Tibial artery (tissue), 4 donors: Measurements from ENCODE around the gene EIF4E1B.
A peak's percentile ranks its signal among the peaks of the same experiment; 100 is the strongest.

Source experiments
- DNase-seq, 2 donors: peaks; one replicate each; pipeline ENCODE4 v3.0.0-alpha.2; 2019
- H3K27ac ChIP-seq, 2 donors: fragments of 200-600 bp; sonication (generic) in 1 of 2; 1 replicate in 1 of 2; 2 replicates in 1 of 2; pipeline ENCODE4 v1.5.1; 2018 to 2019; ENCODE audit warnings: mild to moderate bottlenecking in 1 of 2
- H3K27me3 ChIP-seq, 2 donors: fragments of 200-600 bp; sonication (generic) in 1 of 2; one replicate each; pipeline versions ENCODE4 v1.5.1 to v1.6.0; 2016 to 2019
- H3K36me3 ChIP-seq, 3 donors: fragments of 200-600 bp; sonication (generic) in 2 of 3; one replicate each; pipeline ENCODE4 v1.5.1; 2016 to 2019; ENCODE audit warnings: mild to moderate bottlenecking in 2 of 3
- H3K4me1 ChIP-seq, 4 donors: fragments of 200-600 bp; sonication (generic) in 2 of 4; 1 replicate in 3 of 4; 2 replicates in 1 of 4; pipeline ENCODE4 v1.5.1; 2016 to 2019
- H3K4me3 ChIP-seq, 2 donors: fragments of 200-600 bp; sonication (generic) in 1 of 2; 1 replicate in 1 of 2; 2 replicates in 1 of 2; pipeline ENCODE4 v1.5.1; 2018 to 2019; ENCODE audit warnings: mild to moderate bottlenecking in 2 of 2
- H3K9me3 ChIP-seq, 3 donors: fragments of 200-600 bp; sonication (generic) in 1 of 3; one replicate each; pipeline ENCODE4 v1.5.1; 2016 to 2019
- intact Hi-C: fragments of 100-400 bp; cut with DNase I; formaldehyde crosslinking; loops from one replicate; pipeline ENCODE4 v1.15.0; 2023; ENCODE audit warnings: low total_unique reads
- TF ChIP-seq, protein P1 (sequence below), 2 experiments: fragments of 200-600 bp in 1 of 2; fragments of 450-650 bp in 1 of 2; IDR thresholded peaks; one replicate each; pipeline ENCODE4 v1.5.1; 2017 to 2019; ENCODE audit warnings: antibody characterized with exemption in 2 of 2, mild to moderate bottlenecking in 1 of 2, moderate library complexity in 1 of 2

EIF4E1B gene

DNA sequence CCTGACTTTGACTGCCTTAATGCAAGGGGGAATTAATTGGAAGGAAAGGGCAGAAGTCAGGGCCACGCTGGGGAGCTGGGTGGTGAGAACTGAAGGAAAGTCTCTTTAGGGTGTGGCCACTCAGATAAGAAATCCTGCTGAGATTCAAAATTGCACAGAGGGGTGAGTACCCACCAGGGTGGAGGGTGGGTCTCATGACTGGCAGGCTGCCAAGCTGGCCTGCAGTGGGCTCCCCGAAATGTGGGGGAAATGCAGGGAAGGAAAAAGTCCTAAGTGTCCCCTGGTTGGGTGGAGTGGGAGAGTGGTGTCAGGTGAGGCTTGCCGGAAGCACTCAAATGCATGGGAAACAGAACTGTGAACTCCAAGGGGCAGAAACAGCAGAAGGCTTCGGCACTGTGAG, 40.9 kb downstream of the EIF4E1B start:
- no peak for DNase-seq
- Histone ChIP-seq H3K4me1 (no peaks in the 10 kb centered on the region), H3K9me3 (no peaks in the 10 kb centered on the region), H3K4me3 (no peak overlapping the region), H3K27me3 (peaks cover 0 to 42% of the 10 kb centered on the region in 2 donors), H3K36me3 (no peaks in the 10 kb centered on the region), H3K27ac (no peak overlapping the region)
- intact Hi-C loops, result no loop called here
- TF ChIP-seq, protein P1, sequence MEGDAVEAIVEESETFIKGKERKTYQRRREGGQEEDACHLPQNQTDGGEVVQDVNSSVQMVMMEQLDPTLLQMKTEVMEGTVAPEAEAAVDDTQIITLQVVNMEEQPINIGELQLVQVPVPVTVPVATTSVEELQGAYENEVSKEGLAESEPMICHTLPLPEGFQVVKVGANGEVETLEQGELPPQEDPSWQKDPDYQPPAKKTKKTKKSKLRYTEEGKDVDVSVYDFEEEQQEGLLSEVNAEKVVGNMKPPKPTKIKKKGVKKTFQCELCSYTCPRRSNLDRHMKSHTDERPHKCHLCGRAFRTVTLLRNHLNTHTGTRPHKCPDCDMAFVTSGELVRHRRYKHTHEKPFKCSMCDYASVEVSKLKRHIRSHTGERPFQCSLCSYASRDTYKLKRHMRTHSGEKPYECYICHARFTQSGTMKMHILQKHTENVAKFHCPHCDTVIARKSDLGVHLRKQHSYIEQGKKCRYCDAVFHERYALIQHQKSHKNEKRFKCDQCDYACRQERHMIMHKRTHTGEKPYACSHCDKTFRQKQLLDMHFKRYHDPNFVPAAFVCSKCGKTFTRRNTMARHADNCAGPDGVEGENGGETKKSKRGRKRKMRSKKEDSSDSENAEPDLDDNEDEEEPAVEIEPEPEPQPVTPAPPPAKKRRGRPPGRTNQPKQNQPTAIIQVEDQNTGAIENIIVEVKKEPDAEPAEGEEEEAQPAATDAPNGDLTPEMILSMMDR (IDR thresholded peaks at IDR 0.05), result no peak

DNA sequence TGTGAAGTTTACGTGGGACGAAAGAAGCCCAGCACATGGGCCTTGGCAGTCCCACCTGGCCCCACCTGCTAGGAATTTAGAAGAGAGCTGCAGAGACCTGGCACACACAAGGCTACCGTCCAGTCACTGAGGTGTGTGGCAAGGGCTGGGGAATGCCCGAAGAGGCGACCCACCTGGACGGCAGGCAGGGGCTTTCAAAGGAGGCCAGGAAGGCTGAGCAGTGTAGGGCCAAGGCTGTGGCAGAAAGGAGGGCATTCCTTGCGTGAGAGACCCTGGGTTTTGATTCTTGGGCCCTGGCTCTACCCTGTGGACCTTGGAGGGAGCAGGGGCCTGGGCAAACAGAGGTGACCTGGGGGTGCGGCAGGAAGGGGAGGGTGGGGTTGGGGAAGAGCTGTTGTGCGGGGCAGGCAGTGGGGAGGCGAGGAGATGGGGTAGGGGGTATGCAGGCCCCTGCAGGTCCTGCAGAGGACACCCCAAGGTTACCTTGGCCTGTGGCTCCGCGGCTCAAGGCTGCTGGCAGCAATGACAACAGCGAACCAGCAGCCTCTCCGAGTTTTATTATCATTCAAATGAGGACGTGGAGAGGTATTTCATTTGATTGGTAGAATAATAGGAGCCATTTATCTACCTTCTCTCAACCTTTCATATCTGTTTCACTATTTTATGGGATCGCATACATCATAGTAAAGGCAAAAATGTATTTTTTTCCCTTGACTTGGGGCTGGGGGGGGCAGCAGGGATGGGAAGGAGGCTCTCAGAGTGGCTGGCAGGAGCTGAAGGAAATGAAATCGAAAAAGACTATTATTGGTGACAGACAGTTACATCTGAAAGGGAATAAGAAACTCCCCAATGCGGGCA, 41.6 kb downstream of the EIF4E1B start:
- no peak overlapping the region for H3K27ac ChIP-seq
- H3K27me3 ChIP-seq, result peaks cover 0 to 43% of the 10 kb centered on the region in 2 donors
- TF ChIP-seq, protein P1 (IDR thresholded peaks at IDR 0.05), result no peak
- no peak overlapping the region for H3K4me3 ChIP-seq
- H3K4me1 ChIP-seq, result no peaks in the 10 kb centered on the region
- intact Hi-C loops, result no loop called here
- no peak for DNase-seq
- no peaks in the 10 kb centered on the region for H3K9me3 ChIP-seq
- no peaks in the 10 kb centered on the region for H3K36me3 ChIP-seq

DNA sequence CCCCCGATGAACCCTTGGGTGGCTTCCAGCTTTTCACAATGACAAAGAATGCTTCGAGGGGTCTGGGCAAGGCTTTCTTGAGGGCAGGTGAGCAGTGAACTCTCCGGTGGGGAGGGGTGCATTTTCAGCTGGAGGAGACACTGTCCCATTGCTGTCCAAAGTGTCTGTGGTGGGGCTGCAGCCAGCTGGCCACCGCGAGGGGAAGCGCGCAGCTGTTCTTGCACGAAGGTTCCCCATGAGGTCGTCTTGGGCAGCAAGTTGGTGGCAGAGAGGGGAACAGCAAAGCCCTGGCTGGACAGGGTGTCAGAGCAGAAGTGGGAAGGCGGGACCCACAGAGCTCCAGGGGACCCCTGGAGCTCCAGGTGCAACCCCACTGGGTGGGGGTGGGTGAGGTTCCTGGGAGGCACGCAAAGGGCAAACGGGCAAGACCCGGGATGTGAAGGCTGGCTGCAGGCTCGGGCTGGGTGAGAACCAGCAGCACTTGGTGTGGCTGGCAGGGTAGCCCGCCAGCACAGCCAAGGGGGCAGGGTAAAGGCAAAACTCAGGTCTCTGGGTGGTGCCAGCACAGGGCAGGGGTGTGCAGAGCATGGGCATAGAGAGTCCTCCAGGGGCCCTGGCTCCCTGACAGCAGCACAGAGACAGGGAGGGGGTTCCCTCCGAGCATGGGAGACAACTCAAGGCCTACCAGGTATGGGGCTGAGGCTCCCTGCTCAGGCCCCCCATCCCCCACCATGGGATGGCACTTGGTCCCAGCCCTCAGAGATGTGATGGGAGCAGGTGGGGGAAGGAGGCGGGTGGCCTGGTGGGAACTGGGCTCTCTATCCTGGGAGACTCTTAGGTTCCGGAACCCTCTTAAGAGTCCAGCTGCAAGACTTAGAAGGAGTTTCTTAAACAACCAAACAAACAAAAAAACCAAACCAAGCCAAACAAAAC, 43.4 kb downstream of the EIF4E1B start:
- DNase-seq, result no peak
- H3K4me1 ChIP-seq, result no peaks in the 10 kb centered on the region
- H3K27me3 ChIP-seq, result peaks cover 0 to 57% of the 10 kb centered on the region in 2 donors
- intact Hi-C loops, result no loop called here
- H3K27ac ChIP-seq, result no peak overlapping the region
- no peak overlapping the region for H3K4me3 ChIP-seq
- no peaks in the 10 kb centered on the region for H3K9me3 ChIP-seq
- TF ChIP-seq, protein P1 (IDR thresholded peaks at IDR 0.05), result no peak
- no peaks in the 10 kb centered on the region for H3K36me3 ChIP-seq

DNA sequence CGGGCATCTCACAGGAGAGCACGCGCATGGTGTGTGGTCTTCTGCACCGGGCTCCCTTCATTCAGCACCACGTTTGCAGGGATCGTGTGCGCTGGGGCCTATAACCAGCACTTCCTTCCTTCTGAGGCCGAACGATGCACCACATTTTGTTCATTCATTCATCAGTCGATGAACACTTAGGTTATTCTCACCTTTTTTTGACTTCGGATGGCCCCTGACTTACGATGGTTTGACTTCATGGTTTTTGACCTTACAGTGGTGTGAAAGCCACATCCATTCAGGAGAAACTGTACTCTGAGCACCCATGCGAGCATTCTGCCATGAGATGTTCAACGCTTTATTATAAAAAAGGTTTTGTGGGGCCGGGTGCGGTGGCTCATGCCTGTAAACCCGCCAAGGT, 44.3 kb downstream of the EIF4E1B start:
- intact Hi-C loops, result no loop called here
- no peaks in the 10 kb centered on the region for H3K36me3 ChIP-seq
- peaks cover 0 to under 1% (median 0%) of the 10 kb centered on the region in 4 donors for H3K4me1 ChIP-seq
- peaks cover 0 to 61% of the 10 kb centered on the region in 2 donors for H3K27me3 ChIP-seq
- no peak overlapping the region for H3K4me3 ChIP-seq
- H3K9me3 ChIP-seq, result no peaks in the 10 kb centered on the region
- TF ChIP-seq, protein P1 (IDR thresholded peaks at IDR 0.05), result no peak
- H3K27ac ChIP-seq, result no peak overlapping the region
- no peak for DNase-seq

DNA sequence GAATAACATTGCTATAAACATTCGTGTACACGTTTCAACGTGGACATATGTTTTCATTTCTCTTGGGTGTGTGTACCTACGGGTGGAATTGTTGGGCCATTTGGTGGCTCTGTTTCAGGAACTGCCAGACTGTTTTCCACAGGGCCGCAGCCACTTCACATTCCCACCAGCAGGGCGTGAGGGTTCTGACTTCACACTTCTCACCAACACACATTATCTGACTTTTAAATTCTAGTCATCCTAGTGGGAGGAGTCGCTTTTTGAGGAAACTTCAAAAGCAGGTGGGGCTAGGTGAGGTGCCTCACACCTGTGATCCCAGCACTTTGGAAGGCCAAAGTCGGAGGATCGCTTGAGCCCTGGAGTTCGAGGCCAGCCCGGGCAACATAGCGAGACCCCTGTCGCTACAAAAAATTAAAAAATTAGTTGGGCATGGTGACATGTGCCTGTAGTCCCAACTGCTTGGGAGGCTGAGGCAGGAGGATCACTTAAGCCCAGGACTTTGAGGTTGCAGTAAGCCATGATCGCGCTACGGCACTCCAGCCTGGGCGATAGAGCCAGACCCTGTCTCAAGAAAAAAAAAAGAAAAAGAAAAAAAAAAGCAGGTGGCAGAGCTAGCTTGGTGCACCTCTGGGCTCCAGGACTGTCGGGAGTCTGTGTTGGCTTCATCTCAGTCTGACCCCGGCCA, 45.3 kb downstream of the EIF4E1B start:
- H3K4me1 ChIP-seq, result peaks cover 0 to 7% (median 0%) of the 10 kb centered on the region in 4 donors
- H3K9me3 ChIP-seq, result no peaks in the 10 kb centered on the region
- intact Hi-C loops, result no loop called here
- DNase-seq, result no peak
- H3K27ac ChIP-seq, result no peak overlapping the region
- TF ChIP-seq, protein P1 (IDR thresholded peaks at IDR 0.05), result peak in 1 of 2 experiments; percentile 7
- no peak overlapping the region for H3K4me3 ChIP-seq
- H3K27me3 ChIP-seq, result peaks cover 0 to 61% of the 10 kb centered on the region in 2 donors
- no peaks in the 10 kb centered on the region for H3K36me3 ChIP-seq
